Measurements from ENCODE around the gene VEZF1. TPM values are rescaled to one million over a fixed set of nuclear protein-coding genes. Genes with fewer than 3 reads are reported as not detected.

Gene VEZF1
- total RNA-seq, result 26.6 to 43.6 TPM (median 39.6 TPM) in 3 replicates
- long read RNA-seq, transcript VEZF1-202 (6 exons, 2,321 nt), result major isoform, 28 of 42 reads
- long read RNA-seq, partial matches to known transcripts, result 2 of 42 reads
- long read RNA-seq, other reads (novel, unspliced or antisense), result 11 of 42 reads

- peaks cover 58% of the 10 kb centered on the region for H3K4me1 Mint-ChIP-seq (ENCODE audit: low read depth)
- no peaks in the 10 kb centered on the region for H3K9me3 Mint-ChIP-seq (ENCODE audit: low read depth)
Observed at GRCh38 chr17:57987581-57988300, at the start of gene VEZF1. TSS of gene VEZF1 (minus strand) at chr17:57988254. CDS start at chr17:57988111, 143 bp downstream.

GRCh38 chr17:58032691-58033415 is 44.8 kb upstream of the VEZF1 start:
- no peaks in the 10 kb centered on the region for H3K4me1 Mint-ChIP-seq (ENCODE audit: low read depth)
- peaks cover 10% of the 10 kb centered on the region for H3K27me3 Mint-ChIP-seq (ENCODE audit: low read depth)
- peaks cover 6% of the 10 kb centered on the region for H3K9me3 Mint-ChIP-seq (ENCODE audit: low read depth)
- TF ChIP-seq, protein P1, sequence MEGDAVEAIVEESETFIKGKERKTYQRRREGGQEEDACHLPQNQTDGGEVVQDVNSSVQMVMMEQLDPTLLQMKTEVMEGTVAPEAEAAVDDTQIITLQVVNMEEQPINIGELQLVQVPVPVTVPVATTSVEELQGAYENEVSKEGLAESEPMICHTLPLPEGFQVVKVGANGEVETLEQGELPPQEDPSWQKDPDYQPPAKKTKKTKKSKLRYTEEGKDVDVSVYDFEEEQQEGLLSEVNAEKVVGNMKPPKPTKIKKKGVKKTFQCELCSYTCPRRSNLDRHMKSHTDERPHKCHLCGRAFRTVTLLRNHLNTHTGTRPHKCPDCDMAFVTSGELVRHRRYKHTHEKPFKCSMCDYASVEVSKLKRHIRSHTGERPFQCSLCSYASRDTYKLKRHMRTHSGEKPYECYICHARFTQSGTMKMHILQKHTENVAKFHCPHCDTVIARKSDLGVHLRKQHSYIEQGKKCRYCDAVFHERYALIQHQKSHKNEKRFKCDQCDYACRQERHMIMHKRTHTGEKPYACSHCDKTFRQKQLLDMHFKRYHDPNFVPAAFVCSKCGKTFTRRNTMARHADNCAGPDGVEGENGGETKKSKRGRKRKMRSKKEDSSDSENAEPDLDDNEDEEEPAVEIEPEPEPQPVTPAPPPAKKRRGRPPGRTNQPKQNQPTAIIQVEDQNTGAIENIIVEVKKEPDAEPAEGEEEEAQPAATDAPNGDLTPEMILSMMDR (IDR thresholded peaks at IDR 0.05), result no peak
- DNase-seq (ENCODE audit: low spot score), result no peak
- no peak overlapping the region for H3K4me3 Mint-ChIP-seq (ENCODE audit: unreplicated experiment)
- H3K27ac Mint-ChIP-seq (ENCODE audit: unreplicated experiment), result no peak overlapping the region
- H3K36me3 Mint-ChIP-seq (ENCODE audit: low read depth), result no peaks in the 10 kb centered on the region

More at GRCh38 chr17:57987581-57988300, at the start of gene VEZF1:
- Mint-ChIP-seq H3K27me3 (ENCODE audit: low read depth) (no peaks in the 10 kb centered on the region), H3K36me3 (ENCODE audit: low read depth) (peaks cover under 1% of the 10 kb centered on the region), H3K4me3 (ENCODE audit: unreplicated experiment) (peak within 1 kb of the TSS; percentile 82), H3K27ac (ENCODE audit: unreplicated experiment) (peak within 1 kb of the TSS; percentile 97)
- no peak for DNase-seq (ENCODE audit: low spot score)
- TF ChIP-seq, protein P1 (IDR thresholded peaks at IDR 0.05), result no peak

- Mint-ChIP-seq H3K27ac (ENCODE audit: unreplicated experiment) (no peak overlapping the region), H3K27me3 (ENCODE audit: low read depth) (peaks cover 21% of the 10 kb centered on the region), H3K36me3 (ENCODE audit: low read depth) (no peaks in the 10 kb centered on the region), H3K9me3 (ENCODE audit: low read depth) (peaks cover 6% of the 10 kb centered on the region), H3K4me3 (ENCODE audit: unreplicated experiment) (no peak overlapping the region), H3K4me1 (ENCODE audit: low read depth) (no peaks in the 10 kb centered on the region)
- TF ChIP-seq, protein P1 (IDR thresholded peaks at IDR 0.05), result no peak
- DNase-seq (ENCODE audit: low spot score), result no peak
Observed at GRCh38 chr17:58028578-58028977, 40.5 kb upstream of the VEZF1 start.

DNA sequence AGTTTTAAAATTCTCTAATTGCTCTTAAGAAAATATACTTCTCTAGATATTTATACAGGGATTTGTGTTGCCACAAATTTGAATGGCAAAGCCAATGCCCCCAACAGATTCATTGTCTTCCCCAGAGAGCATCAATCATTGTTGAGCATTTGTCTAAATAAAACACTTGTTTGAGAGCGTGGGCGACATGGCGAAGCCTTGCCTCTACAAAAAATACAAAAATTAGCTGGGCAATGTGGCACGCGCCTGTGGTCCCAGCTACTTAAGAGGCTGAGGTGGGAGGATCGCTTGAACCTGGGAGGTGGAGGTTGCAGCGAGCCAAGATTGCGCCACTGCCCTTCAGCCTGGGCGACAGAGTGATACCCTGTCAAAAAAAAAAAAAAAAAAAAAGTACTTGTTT is 32.3 kb upstream of the VEZF1 start:
- no peak overlapping the region for H3K27ac Mint-ChIP-seq (ENCODE audit: unreplicated experiment)
- H3K4me1 Mint-ChIP-seq (ENCODE audit: low read depth), result no peaks in the 10 kb centered on the region
- no peak overlapping the region for H3K4me3 Mint-ChIP-seq (ENCODE audit: unreplicated experiment)
- H3K36me3 Mint-ChIP-seq (ENCODE audit: low read depth), result no peaks in the 10 kb centered on the region
- H3K27me3 Mint-ChIP-seq (ENCODE audit: low read depth), result peaks cover 5% of the 10 kb centered on the region
- no peak for DNase-seq (ENCODE audit: low spot score)
- TF ChIP-seq, protein P1 (IDR thresholded peaks at IDR 0.05), result no peak
- H3K9me3 Mint-ChIP-seq (ENCODE audit: low read depth), result no peaks in the 10 kb centered on the region

DNA sequence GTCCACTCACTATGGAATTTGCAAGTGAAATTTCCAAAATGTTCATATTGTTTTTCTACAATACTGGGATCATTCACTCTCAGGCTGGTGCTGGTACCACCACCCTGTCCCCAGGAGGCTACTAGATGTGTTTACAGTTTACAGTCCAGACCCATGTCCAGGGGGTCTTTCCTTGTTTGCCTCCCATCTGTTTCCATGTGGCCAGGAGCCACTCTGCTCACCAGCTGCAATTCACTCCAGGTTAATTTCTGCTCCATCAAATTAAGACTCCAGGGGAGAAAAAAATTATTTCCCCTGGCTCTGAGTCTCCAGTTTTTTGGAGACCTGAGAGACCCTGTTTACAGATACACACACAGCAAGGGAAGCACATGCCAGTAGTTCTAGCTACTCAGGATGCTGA is 31.5 kb upstream of the VEZF1 start:
- Mint-ChIP-seq H3K27me3 (ENCODE audit: low read depth) (peaks cover 2% of the 10 kb centered on the region), H3K36me3 (ENCODE audit: low read depth) (no peaks in the 10 kb centered on the region), H3K9me3 (ENCODE audit: low read depth) (no peaks in the 10 kb centered on the region), H3K27ac (ENCODE audit: unreplicated experiment) (no peak overlapping the region), H3K4me3 (ENCODE audit: unreplicated experiment) (no peak overlapping the region), H3K4me1 (ENCODE audit: low read depth) (no peaks in the 10 kb centered on the region)
- DNase-seq (ENCODE audit: low spot score), result no peak
- TF ChIP-seq, protein P1 (IDR thresholded peaks at IDR 0.05), result no peak

Measured in chondrocyte (in vitro differentiated cells).